Esophagus muscularis mucosa (tissue), 4 donors: ENCODE data around the gene LGSN.

Source experiments
- CTCF ChIP-seq, 3 experiments: fragments of 200-600 bp in 2 of 3; fragments of 450-650 bp in 1 of 3; sonication (generic) in 2 of 3; IDR thresholded peaks; one replicate each; pipeline ENCODE4 v1.5.1; 2017 to 2019; ENCODE audit warnings: antibody characterized with exemption in 3 of 3, mild to moderate bottlenecking in 2 of 3, moderate library complexity in 1 of 3
- EP300 ChIP-seq: sonication (generic); formaldehyde crosslinking; IDR thresholded peaks from one replicate; pipeline ENCODE4 v1.6.1; 2017; ENCODE audit warnings: antibody characterized with exemption
- POLR2A ChIP-seq: fragments of 450-650 bp; IDR thresholded peaks from one replicate; pipeline ENCODE4 v1.6.1; 2017; ENCODE audit warnings: antibody characterized with exemption, moderate library complexity, mild to moderate bottlenecking, low read depth
- POLR2AphosphoS5 ChIP-seq, 2 donors: sonication (generic); formaldehyde crosslinking; IDR thresholded peaks; one replicate each; pipeline ENCODE4 v1.6.1; 2017; ENCODE audit warnings: antibody characterized with exemption in 2 of 2

- TF ChIP-seq CTCF (IDR thresholded peaks at IDR 0.05): no peak
- no peak for TF ChIP-seq POLR2A
- no peak for TF ChIP-seq EP300
- TF ChIP-seq POLR2AphosphoS5 (IDR thresholded peaks at IDR 0.05): no peak
Observed at GRCh38 chr6:63317641-63318040, 2.1 kb downstream of the LGSN start.
